Spleen (tissue), 11 donors: ENCODE measurements around the gene GFPT2. TPM values are rescaled to one million over a fixed set of nuclear protein-coding genes. Genes with fewer than 3 reads are reported as not detected.
A peak's percentile ranks its signal among the peaks of the same experiment; 100 is the strongest.

Experiments
- DNase-seq: peaks from one replicate; pipeline ENCODE4 v3.0.0-alpha.2; 2020
- H3K27ac ChIP-seq, 8 donors: fragments of 200-600 bp; sonication (generic) in 7 of 8; 1 replicate in 4 of 8; 2 replicates in 4 of 8; pipeline versions ENCODE4 v1.5.0 to v1.8.0; 2016 to 2021; ENCODE audit warnings: inconsistent platforms in 4 of 8, mild to moderate bottlenecking in 4 of 8, moderate library complexity in 1 of 8
- H3K27me3 ChIP-seq, 7 donors: fragments of 200-600 bp; sonication (generic) in 6 of 7; replicated peaks in 1 of 7; 1 replicate in 4 of 7; 2 replicates in 3 of 7; pipeline versions ENCODE4 v1.5.0 to v1.8.0; 2016 to 2021; ENCODE audit warnings: inconsistent platforms in 3 of 7, mild to moderate bottlenecking in 1 of 7
- H3K36me3 ChIP-seq, 6 donors: fragments of 200-600 bp; sonication (generic) in 5 of 6; 1 replicate in 4 of 6; 2 replicates in 2 of 6; pipeline versions ENCODE4 v1.5.0 to v1.8.0; 2016 to 2021; ENCODE audit warnings: inconsistent platforms in 2 of 6
- H3K4me1 ChIP-seq, 6 donors: fragments of 200-600 bp; sonication (generic) in 5 of 6; 1 replicate in 3 of 6; 2 replicates in 3 of 6; pipeline versions ENCODE4 v1.5.0 to v1.8.0; 2016 to 2021; ENCODE audit warnings: inconsistent platforms in 3 of 6
- H3K4me3 ChIP-seq, 8 donors: fragments of 200-600 bp; sonication (generic) in 7 of 8; 1 replicate in 4 of 8; 2 replicates in 4 of 8; pipeline versions ENCODE4 v1.5.0 to v1.8.0; 2016 to 2021; ENCODE audit warnings: inconsistent platforms in 4 of 8, mild to moderate bottlenecking in 4 of 8, moderate library complexity in 2 of 8
- H3K9me3 ChIP-seq, 8 donors: fragments of 200-600 bp; sonication (generic) in 7 of 8; 1 replicate in 4 of 8; 2 replicates in 4 of 8; pipeline versions ENCODE4 v1.5.0 to v1.8.0; 2016 to 2021; ENCODE audit warnings: inconsistent platforms in 4 of 8
- POLR2A ChIP-seq, 3 donors: fragments of 450-650 bp; IDR thresholded peaks; one replicate each; pipeline ENCODE4 v1.5.1; 2017; ENCODE audit warnings: antibody characterized with exemption in 3 of 3, mild to moderate bottlenecking in 1 of 3
- POLR2AphosphoS5 ChIP-seq, 3 donors: sonication (generic); formaldehyde crosslinking; IDR thresholded peaks; one replicate each; pipeline ENCODE4 v1.5.1; 2017; ENCODE audit warnings: antibody characterized with exemption in 3 of 3
- WGBS, 5 donors: extraction: QIAGEN DNeasy Blood & Tissue Kit in 3 of 5; methylation state at CpG; one replicate each; pipeline versions ENCODE4 v1.1.5 to v1.1.7; 2013 to 2018; 5-methylcytosine and 5-hydroxymethylcytosine counted together
- intact Hi-C: fragments of 100-400 bp; cut with DNase I; formaldehyde crosslinking; loops from one replicate; pipeline ENCODE4 v1.15.0; 2023; ENCODE audit warnings: low total_unique reads
- polyA plus RNA-seq, 3 donors: library from polyadenylated mRNA; stranded (reverse); fragments of 200-250 nt; gene quantifications; one replicate each; pipeline ENCODE4 v1.2.1, GENCODE V29; 2013
- total RNA-seq, 7 donors: library from RNA; depleted of rRNA in 3 of 7; stranded (reverse); fragments of >200 nt in 3 of 7; fragmentation: NEBNext Ultra II Directional in 4 of 7; extraction: Animal tissue kit (Norgen Biotek cat#: 25700) in 4 of 7; gene quantifications; one replicate each; pipeline versions ENCODE4 v1.1.0 to v1.2.1, GENCODE V29; 2016 to 2021
- TF ChIP-seq, protein P1 (sequence below), 11 experiments: fragments of 200-600 bp in 7 of 11; fragments of 450-650 bp in 4 of 11; sonication (generic) in 4 of 11; IDR thresholded peaks in 8 of 11; conservative IDR thresholded peaks in 3 of 11; 1 replicate in 7 of 11; 2 replicates in 4 of 11; pipeline versions ENCODE4 v1.4.0 to v1.8.0; 2016 to 2021; ENCODE audit warnings: antibody characterized with exemption in 11 of 11, inconsistent platforms in 4 of 11, mild to moderate bottlenecking in 1 of 11
- donor health status: healthy with polysubstance abuse.
- donor health status: DM: no; HTN: no; CAD: no; lungs with moderate emphysema.
- donor health status: DM: no; HTN: no; CAD: no.
- donor health status: Bipolar disorder and iron deficiency.
- donor health status: healthy.
- donor health status: DM: no; HTN: no; CAD: no.
- donor health status: DM: yes; HTN: yes; CAD: no.

Gene GFPT2
- total and polyA plus RNA-seq, 10 donors = 1.2 to 4.7 (median 1.9) TPM

DNA sequence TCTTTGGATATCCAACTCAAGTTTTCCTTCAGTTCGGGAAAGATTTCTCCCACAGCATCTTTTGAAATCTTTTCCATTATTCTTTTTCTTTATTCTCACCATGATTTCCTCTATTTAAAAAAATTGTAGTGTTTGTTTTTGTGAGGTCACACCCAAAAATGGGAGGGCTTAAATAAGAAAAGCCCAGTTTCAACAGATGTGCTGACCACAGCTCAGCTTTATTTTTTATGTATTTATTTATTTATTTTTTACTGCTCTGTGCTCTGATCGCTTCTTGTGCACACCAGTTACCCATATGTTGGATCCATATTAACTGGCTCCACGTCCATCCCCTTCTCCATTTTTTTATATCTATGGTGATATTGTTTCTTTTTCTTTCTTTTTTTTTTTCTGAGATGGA is 20.3 kb downstream of the GFPT2 start:
- Histone ChIP-seq H3K36me3 (no peaks in the 10 kb centered on the region), H3K27ac (no peak overlapping the region), H3K4me1 (peaks cover 0 to 6% (median 1%) of the 10 kb centered on the region in 6 donors), H3K9me3 (no peaks in the 10 kb centered on the region), H3K27me3 (peaks cover 0 to 48% (median 6%) of the 10 kb centered on the region in 7 donors), H3K4me3 (no peak overlapping the region)
- TF ChIP-seq POLR2AphosphoS5 (IDR thresholded peaks at IDR 0.05) = no peak
- TF ChIP-seq POLR2A (IDR thresholded peaks at IDR 0.05) = no peak
- TF ChIP-seq, protein P1, sequence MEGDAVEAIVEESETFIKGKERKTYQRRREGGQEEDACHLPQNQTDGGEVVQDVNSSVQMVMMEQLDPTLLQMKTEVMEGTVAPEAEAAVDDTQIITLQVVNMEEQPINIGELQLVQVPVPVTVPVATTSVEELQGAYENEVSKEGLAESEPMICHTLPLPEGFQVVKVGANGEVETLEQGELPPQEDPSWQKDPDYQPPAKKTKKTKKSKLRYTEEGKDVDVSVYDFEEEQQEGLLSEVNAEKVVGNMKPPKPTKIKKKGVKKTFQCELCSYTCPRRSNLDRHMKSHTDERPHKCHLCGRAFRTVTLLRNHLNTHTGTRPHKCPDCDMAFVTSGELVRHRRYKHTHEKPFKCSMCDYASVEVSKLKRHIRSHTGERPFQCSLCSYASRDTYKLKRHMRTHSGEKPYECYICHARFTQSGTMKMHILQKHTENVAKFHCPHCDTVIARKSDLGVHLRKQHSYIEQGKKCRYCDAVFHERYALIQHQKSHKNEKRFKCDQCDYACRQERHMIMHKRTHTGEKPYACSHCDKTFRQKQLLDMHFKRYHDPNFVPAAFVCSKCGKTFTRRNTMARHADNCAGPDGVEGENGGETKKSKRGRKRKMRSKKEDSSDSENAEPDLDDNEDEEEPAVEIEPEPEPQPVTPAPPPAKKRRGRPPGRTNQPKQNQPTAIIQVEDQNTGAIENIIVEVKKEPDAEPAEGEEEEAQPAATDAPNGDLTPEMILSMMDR (IDR thresholded peaks at IDR 0.05 in 8 of 11, conservative IDR thresholded peaks at IDR 0.05 in 3 of 11) = no peak
- 75 to 90% (median 88%) methylated on average over 3 of the region's 3 CpGs for WGBS, 5 donors
- no peak for DNase-seq
- intact Hi-C loops = no loop called here

DNA sequence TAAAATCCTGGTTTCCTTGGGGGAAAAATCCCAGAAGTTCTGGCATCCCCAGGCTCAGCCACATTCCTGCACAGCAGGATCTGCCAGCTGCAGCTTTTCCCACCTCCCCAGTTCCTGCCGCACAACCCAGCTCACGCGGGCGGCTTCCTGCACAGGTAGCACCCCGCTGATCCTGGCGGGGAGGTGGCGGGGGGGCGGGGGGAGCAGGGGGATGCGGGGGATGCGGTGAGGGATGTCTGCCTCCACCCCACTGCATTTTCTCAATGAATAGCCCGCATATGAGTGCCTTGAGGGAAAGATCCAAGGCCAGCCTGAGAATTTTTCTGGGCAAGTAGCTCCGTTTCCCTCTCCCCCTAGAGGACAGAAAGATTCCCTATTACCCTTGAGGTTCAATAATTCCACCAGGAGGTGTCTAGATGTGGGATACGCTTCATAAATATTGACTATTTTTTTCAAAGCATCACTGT is 21.1 kb downstream of the GFPT2 start:
- TF ChIP-seq, protein P1 (IDR thresholded peaks at IDR 0.05 in 8 of 11, conservative IDR thresholded peaks at IDR 0.05 in 3 of 11) = no peak
- TF ChIP-seq POLR2A (IDR thresholded peaks at IDR 0.05) (no peak), POLR2AphosphoS5 (IDR thresholded peaks at IDR 0.05) (no peak)
- Histone ChIP-seq H3K4me1 (peaks cover 0 to 6% (median 1%) of the 10 kb centered on the region in 6 donors), H3K27ac (no peak overlapping the region), H3K36me3 (no peaks in the 10 kb centered on the region), H3K4me3 (no peak overlapping the region), H3K27me3 (peaks cover 0 to 48% (median 6%) of the 10 kb centered on the region in 7 donors), H3K9me3 (no peaks in the 10 kb centered on the region)
- intact Hi-C loops = no loop called here
- WGBS, 5 donors = 15 to 26% (median 23%) methylated on average over 13 of the region's 13 CpGs
- DNase-seq = peak; percentile 39

DNA sequence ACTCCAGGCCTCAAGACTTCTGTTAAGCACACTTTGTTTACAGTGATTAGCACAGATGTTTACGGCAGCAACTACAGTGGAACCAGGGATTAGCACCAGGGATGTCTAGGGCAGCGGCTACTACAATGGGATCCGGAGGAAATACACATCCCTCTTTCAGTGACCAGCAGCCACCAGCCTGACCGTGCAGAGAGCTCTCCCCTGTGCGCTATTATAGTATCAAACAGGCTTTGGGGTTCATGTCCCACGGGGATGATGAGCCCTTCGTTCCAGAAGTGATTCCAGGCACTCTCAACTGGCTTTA is 21.5 kb downstream of the GFPT2 start:
- intact Hi-C loops = no loop called here

DNA sequence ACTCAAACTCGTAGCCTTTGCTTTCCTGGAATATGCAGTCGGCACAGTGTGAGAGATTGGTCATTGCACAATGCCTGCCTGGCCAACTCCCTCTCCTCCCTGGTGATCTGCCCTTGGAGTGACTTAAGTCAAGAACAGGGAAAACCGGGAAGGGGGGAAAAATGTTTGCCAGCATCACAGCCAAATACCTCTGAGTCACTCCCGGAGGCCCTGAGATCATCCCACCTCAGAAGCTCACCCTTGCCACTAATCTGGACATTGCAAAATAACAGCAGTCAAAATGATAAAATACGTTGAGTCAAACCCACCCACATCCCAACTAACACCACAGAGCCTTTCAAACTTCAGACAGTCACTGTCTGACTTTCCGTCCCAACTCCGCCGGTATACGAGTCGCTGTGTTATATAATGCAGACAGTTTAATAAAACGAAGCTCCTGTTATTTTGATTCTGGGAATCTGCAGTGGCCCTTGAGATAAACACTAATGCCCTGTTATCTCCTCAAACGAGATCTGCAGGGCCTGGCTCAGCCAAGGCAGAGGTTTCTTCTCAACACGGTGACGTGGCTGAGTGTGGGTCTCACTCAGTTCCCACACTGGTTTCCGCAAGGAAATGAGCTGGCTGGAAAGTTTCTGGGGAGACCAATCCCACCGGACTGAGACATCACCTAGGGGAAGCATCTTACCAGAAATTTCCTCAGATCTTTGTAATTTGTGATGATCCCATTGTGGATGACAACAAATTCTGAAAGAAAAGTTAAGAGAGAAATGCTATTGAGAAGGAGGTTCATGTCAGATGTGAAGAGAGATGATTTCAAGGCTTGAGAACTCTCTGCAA is 22.1 kb downstream of the GFPT2 start:
- intact Hi-C loops = no loop called here
- TF ChIP-seq POLR2AphosphoS5 (IDR thresholded peaks at IDR 0.05) (no peak), POLR2A (IDR thresholded peaks at IDR 0.05) (no peak)
- TF ChIP-seq, protein P1 (IDR thresholded peaks at IDR 0.05 in 8 of 11, conservative IDR thresholded peaks at IDR 0.05 in 3 of 11) = no peak
- H3K9me3 ChIP-seq = no peaks in the 10 kb centered on the region
- no peak overlapping the region for H3K27ac ChIP-seq
- peak; percentile 19 for DNase-seq
- H3K27me3 ChIP-seq = peaks cover 0 to 39% (median 6%) of the 10 kb centered on the region in 7 donors
- WGBS, 5 donors = 68 to 75% (median 69%) methylated on average over 16 of the region's 16 CpGs
- no peak overlapping the region for H3K4me3 ChIP-seq
- H3K36me3 ChIP-seq = no peaks in the 10 kb centered on the region
- peaks cover 0 to 6% (median 1%) of the 10 kb centered on the region in 6 donors for H3K4me1 ChIP-seq

More for the DNA sequence above, 21.5 kb downstream of the GFPT2 start:
- H3K27ac ChIP-seq = no peak overlapping the region
- H3K27me3 ChIP-seq = peaks cover 0 to 44% (median 6%) of the 10 kb centered on the region in 7 donors
- DNase-seq = no peak
- no peaks in the 10 kb centered on the region for H3K36me3 ChIP-seq
- H3K4me3 ChIP-seq = no peak overlapping the region
- H3K9me3 ChIP-seq = no peaks in the 10 kb centered on the region
- TF ChIP-seq, protein P1 (IDR thresholded peaks at IDR 0.05 in 8 of 11, conservative IDR thresholded peaks at IDR 0.05 in 3 of 11) = no peak
- TF ChIP-seq POLR2A (IDR thresholded peaks at IDR 0.05) (no peak), POLR2AphosphoS5 (IDR thresholded peaks at IDR 0.05) (no peak)
- peaks cover 0 to 6% (median 1%) of the 10 kb centered on the region in 6 donors for H3K4me1 ChIP-seq
- WGBS, 5 donors = 45 to 59% (median 46%) methylated on average over 7 of the region's 7 CpGs
